COLO668 (cell line): ENCODE data around the gene MPPED2.
A peak's percentile ranks its signal among the peaks of the same experiment; 100 is the strongest.

Experiments
- DNase-seq: peaks from one replicate; lab custom pipeline; 2025; ENCODE audit not compliant: unreplicated experiment; lab: John Stamatoyannopoulos, UW

The MPPED2 gene

DNA sequence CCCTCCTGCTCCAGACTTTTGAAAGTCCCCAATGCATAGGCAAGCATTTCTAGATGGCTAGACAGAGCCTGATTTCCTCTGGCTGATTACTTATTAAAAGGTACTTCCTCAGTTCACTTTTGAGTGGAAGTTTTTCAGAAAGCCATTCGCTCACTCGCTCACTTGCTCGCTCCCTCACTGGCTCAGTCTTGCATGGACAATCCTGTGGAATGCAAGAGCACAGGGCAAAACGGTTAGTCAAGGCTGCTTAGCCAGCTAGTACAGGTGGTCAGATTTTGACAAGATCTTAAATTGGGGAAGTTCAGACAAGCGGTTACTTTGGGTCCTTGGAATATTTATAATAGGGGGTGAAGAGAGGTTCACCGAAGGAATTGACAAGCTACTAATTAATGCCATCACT is 162.3 kb downstream of the MPPED2 start:
- no peak for DNase-seq

DNA sequence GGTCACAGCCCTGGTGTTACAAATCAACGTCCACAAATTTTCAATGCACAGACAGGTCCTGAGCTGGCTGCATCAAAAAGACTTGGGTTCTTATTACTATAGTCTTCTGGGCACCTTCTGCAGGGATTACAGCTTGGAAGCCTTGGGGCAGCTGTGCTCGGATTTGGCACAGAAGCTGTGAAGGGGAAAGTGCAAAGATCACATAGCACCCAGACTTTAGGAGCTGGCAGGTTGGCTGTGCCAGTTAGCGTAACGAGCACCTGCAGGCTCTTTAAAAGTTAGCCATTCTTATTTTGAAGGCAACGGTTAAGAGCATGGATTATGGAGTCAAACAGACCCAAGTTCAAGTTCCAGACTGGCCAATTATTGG is 162.9 kb downstream of the MPPED2 start:
- no peak for DNase-seq

DNA sequence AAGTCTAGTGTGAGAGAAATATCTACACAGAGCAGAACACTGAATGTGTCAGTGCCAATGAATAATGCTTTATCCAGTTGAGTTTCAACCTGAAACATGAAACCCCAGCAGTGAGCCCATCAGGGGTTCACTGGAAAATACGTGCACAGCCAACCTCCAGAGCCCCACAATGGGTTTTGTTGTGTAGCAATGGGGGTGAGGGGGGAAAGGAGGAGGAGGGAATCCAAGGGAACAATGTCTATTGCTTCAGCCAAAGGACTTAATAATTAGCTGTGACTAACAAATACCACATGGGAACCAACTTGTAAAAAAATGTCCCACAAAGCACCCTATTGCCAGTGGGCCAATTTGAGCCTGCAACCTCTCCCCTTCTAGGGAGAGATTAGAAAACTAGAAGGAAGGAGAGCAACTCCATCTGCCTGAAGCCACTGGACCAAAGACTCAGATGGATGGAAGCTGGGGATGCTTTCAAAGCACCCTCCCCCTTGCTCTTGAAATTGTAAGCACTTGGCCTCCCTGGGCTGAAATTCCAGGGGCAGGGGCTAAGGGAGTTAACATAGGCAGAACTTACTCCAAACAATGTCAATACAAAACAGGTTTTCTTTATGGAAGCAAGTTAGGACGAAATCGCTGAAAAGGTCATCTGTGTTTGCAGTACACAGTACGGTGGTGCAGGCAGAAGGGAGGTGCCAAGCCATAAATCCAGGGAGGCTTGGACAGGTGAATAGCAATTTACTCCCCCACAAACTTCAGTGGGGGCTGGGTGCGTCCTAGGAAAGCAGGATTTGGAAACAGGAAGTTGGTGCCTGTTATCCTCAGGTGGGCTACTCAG is 163.5 kb downstream of the MPPED2 start:
- DNase-seq: no peak

DNA sequence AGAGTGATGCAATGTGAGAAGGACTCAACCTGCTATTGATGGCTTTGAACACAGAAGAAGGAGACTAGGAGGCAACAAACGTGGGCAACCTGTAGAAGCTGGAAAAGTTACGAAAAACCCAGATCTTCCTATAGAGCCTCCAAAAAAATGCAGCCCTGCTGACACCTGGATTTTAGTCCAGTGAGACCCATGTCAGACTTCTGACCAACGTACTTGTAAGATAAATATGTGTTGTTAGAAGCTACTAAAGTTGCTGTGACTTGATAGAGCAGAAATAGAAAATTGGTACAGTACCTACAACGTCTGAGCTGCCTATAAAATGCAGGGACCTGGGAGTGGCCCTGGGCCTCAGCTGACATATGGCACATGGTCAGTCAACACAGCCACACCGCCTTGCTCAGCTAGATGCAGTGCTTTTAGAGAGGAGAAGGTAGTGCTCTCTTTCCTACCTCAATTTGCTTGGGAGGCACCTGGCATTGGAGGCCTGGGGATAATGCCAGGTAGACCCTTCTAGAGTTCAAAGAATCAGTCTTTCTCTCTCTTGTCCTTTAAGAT is 165.8 kb downstream of the MPPED2 start:
- DNase-seq: no peak

GRCh38 chr11:30414806-30415205 is 171.3 kb downstream of the MPPED2 start:
- no peak for DNase-seq

- DNase-seq: no peak
These were observed 171.9 kb downstream of the MPPED2 start for GRCh38 chr11:30414244-30414643.

- no peak for DNase-seq
These were observed 173.6 kb downstream of the MPPED2 start for GRCh38 chr11:30412509-30412908.

- DNase-seq: no peak
These were observed 174.8 kb downstream of the MPPED2 start for GRCh38 chr11:30411383-30411782.

DNA sequence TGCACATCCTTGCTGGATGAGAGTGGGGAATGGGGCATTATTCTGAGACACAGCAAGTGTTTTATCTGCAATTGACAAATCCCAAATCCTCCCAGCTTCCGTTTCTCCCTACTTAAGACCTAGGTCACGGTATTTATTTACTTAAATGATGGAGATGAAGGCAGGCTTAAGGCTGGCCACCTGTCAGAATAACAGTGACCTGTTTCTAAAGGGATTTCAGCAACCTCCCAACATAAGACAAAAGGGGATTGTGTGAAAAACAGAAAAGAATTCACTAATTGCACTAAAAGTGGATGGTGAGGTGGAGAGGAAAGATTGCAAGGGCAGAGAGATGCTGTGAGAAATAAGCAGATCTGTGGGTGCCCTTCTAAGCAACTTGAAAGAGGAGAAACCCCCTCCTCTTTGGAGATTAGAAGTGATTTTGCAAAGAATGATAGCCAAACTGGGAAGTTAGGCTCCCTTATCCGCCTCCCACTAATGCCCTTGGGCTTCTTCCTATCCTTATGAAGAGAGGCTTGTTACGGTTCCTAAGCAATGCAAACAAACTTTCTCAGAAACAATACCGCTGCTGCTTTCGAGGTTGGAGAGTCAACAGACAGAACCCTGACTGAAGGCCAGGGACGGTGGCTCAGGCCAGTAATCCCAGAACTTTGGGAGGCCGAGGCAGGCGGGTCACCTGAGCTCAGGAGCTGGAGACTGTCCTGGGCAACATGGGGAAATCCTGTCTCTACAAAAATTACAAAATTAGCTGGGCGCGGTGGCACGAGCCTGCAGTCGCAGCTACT is 179.0 kb downstream of the MPPED2 start:
- peak; percentile 40 for DNase-seq

- DNase-seq: no peak
These were observed 180.8 kb downstream of the MPPED2 start for GRCh38 chr11:30405385-30405784.

DNA sequence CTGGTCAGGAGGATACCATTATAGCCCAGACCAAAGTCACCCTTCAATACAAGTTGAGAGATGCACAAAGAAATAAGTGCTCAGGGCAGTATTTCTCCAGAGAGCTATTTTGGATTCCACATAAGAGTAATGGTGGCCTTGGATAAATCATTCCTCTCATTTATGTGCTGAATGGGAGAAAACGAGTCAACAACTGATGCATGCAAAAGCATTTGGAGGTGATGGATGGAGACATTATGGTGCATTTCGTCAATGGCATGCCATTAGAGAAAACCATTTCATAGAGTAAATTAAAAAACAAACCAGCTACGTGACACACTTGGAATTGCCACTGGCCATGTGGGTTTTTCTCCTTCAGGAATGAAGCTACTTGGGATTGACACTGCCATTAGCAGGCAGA is 182.0 kb downstream of the MPPED2 start:
- DNase-seq: no peak

DNA sequence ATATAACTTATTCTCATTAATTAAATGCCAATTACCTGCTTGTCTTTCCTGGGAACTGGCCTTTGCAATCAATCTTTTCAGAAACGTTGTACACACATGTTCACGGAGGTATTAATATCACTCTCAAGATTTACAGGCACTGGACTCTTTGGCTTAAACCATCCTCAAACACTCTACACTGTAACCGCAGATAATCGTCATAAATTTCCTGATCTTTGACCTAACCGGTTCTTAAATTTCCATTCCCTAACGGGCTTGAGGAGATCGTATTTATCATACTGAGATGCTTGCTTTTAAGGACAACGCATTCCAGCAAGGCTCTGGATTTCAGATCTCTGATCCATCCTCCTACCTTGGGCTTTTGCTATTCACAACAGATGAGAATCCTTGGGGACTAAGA is 190.4 kb downstream of the MPPED2 start:
- no peak for DNase-seq

DNA sequence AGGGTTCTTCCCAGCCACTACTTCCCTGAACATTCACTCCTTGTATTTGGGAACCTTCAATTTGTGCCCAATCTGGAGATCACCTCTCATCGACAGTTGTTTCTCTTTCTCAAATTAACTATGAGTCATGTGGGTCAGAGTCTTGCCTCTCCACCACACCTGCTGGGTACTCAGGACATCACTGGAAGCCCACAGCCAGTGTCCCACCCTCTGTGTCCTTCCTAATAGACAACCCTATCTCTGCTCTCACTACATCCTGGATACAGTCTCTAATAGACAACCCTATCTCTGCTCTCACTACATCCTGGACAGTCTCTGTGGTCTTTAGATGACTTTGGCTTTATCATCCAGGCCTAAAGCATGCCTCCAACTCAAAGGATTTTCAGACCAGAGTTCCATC is 193.1 kb downstream of the MPPED2 start:
- DNase-seq: no peak

GRCh38 chr11:30392221-30392784 is 193.8 kb downstream of the MPPED2 start:
- no peak for DNase-seq

- DNase-seq: no peak
These were observed 197.2 kb downstream of the MPPED2 start for GRCh38 chr11:30388957-30389356.

- DNase-seq: no peak
These were observed 198.0 kb downstream of the MPPED2 start for GRCh38 chr11:30387891-30388861.

DNA sequence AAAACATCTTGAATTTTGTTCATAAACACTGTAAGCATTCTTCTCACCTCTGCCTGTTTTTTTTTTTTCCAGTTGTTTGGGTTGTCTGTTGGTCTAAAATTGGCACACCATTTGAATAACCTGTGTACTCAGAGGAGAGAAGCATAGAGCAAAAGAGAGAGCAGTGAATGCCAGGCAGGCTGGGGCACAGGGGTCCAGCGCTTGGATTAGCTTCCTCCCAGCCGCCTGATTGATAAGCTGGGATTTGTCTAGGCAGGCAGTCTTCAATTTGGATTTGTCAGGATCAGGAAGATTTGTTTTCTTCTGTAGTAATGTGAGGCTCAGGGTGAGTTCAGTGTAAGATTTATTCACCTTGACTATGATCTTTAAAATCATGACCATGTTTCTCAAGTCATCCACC is 204.3 kb downstream of the MPPED2 start:
- DNase-seq: no peak

- no peak for DNase-seq
These were observed 205.3 kb downstream of the MPPED2 start for GRCh38 chr11:30380846-30381245.

DNA sequence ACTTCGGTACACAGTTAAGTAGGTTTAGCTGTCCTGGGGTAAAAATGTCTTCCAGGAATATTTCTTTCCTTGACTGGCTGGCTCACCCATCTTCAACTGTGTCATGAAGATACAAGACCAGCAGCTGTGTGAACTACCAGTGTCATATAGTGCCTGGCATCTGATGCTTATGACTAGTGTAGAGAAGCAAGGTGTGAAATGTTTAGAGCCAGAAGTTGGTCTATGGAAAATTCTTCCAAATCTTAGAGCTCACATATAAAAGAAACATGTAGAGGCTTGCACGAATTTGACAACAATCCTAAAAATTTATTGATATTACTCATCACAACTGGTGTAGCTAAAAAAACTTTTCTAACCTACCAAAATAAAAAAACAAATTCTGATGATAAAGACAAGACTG is 208.8 kb downstream of the MPPED2 start:
- DNase-seq: no peak

GRCh38 chr11:30370164-30370563 is 216.0 kb downstream of the MPPED2 start:
- DNase-seq: no peak

DNA sequence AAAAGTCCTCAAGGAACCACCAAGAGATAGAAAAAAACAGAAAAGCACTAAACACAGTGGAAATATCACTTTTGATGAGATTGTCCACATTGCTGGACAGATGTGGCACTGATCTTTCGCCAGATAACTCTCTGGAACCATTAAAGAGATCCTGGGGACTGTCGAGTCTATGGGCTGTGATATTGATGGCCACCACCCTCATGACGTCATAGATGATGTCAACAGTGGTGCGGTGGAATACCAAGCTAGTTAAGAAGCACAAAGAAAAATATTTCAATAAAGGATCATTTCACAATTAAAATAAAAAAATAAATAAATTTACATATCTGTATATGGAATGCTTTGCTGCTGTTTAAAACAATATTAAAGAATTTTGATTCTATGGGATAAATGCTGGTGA is 217.8 kb downstream of the MPPED2 start:
- no peak for DNase-seq
